ENCODE data around the gene KRTAP5-2.
"Not testable (repeated sequence)": the region's sequence is repeated elsewhere in the genome, so short reads cannot be mapped to it uniquely, and the experiment has no call there.

The KRTAP5-2 gene

GRCh38 chr11:1628506-1629325, 30.6 kb upstream of the KRTAP5-2 start:
- DNase-seq = peak; percentile 73

DNA sequence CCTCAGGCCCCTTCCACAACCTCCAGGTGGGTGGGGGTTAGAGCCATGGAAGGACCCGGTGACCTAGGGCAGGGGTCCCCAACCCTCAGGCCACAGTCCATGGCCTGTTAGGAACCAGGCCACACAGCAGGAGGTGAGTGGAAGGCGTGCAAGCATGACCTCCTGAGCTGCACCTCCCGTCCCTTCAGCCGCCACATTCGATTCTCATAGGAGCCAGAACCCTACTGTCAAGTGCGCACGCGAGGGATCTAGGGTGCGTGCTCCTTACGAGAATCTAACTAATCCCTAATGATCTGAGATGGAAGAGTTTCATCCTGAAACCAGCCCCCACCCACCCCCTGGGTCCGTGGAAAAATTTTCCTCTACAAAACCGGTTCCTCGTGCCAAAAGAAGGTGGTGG, 27.4 kb upstream of the KRTAP5-2 start:
- DNase-seq = no peak

DNA sequence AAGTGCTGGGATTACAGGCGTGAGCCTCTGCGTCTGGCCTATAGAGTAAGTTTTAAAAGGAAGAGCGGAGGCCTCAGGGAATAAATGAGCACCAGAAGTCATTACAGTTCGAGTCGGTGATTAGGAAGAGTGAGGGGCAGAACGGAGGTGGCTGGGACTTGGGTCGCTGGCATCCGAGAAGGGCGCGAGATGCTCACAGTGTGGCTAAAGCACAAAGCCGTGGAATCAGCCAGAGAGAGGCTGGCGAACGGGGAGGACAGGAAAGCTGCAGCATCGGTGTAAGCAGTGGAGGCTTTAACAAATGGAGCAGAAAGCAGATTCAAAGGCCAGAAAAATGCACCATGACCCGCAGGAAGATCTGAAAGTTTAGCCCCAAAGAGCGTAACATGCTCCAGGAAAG, 26.5 kb upstream of the KRTAP5-2 start:
- DNase-seq = no peak

DNA sequence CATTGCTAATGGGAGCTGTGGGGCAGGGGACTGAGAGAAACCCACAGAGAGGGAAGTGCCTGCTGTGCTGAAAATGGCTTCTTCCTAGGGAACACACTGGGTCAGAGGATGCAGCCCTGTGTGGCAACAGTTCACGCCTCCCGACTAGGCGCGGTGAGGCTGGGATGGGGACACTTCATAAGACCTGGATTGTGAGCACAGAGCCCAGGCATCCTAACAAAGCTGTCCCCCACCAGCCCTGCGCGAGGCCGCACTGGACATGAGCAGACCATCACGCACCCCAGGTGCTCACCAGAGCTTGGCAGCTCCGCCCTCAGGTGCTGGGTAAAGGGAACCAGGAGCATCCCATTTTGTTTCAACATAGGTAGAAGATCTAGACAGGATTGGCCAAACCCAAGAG, 25.6 kb upstream of the KRTAP5-2 start:
- no peak for DNase-seq

- no peak for DNase-seq
Measured at GRCh38 chr11:1622086-1622485, 24.0 kb upstream of the KRTAP5-2 start, which contains the start of gene KRTAP5-4. Gene KRTAP5-4 (minus strand): TSS chr11:1622138. CDS start chr11:1622093, 45 bp downstream.

- no peak for DNase-seq
Measured at GRCh38 chr11:1619449-1619848, 21.4 kb upstream of the KRTAP5-2 start.

- DNase-seq = no peak
Measured at GRCh38 chr11:1618231-1618630, 20.1 kb upstream of the KRTAP5-2 start.

DNA sequence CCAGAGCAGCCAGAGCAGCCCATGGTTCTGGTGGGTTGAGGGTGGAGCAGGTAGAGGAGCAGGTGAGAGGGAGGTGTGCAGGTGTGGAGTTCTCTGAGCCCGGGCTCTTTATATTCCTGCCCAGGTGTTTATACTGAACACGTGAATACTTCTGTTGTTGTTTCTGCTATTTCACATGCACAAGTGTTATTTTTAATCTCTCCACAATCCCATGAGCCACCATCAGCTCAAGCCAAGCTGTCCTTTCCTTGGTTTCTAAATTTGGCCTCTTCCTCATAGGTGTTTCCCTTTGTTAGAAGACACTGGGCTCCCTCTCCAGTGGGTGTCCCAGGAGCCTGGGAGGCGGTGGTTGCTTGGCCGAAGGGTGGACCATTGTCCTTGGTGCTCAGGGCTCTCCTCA, 10.3 kb upstream of the KRTAP5-2 start, which contains the start of gene KRTAP5-3:
KRTAP5-3 (minus strand) TSS at position 101 of the 400 bp plus-strand sequence; CDS start at position 23, 78 bp downstream.
- no peak for DNase-seq

DNA sequence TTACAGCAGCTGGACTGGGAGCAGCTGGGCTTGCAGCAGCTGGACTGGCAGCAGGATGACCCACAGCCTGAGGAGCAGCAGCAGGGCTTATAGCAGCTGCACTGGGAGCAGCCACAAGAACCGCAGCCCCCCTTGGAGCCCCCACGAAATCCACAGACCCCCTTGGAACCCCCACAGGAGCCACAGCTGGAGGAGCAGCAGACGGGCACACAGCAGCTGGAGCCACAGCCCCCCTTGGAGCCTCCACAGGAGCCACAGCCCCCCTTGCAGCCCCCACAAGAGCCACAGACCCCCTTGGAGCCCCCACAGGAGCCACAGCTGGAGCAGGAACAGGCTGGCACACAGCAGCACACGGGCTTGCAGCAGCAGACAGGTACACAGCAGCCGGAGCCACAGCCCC, 9.8 kb upstream of the KRTAP5-2 start:
- DNase-seq = not testable (repeated sequence)

DNA sequence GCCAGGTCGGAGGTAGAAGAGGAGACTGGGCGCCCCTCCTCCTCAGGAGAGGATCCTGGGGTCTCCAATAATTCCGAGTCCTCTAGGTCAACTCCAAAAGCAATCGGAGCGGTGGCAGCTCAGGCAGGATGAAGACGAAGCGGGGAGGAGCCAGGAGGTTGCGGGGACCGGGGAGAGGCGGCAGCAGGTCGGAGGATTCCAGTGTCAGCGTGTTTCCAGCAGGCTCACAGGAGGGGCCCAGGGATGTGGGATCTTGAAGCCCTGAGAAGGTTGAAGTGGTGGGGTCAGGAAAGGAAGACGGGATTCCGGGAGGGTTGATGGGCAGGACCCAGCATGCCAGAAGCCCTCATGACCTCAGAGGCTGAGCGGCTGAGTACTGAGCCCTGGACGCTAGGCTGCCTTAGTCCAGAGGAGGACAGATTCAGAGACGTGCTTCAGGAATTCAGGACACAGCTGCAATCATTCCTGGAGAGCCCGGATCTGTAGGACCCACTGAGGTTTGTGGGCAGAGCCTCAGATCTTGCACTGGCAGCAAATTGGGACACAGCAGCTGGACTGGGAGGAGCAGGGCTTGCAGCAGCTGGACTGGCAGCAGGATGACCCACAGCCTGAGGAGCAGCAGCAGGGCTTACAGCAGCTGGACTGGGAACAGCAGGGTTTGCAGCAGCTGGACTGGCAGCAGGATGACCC, 9.2 kb upstream of the KRTAP5-2 start:
- DNase-seq = not testable (repeated sequence)

DNA sequence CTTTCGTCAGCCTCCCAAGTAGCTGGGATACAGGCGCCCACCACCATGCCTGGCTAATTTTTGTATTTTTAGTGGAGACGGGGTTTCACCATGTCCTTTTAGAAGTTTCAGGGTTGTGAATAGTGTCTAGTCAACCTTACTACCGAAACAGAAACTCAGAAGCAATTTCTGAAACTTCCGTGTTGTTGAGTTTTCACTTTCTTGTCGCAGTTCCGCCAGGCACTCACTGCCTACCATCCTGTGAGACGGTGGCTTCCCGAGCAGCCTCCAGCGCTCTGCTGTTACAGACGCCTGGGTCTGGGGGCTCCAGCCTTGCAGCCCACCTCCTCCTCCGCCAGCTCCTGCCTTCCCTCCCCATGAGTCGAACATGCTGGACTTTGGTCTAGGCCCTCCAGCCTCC, 7.8 kb upstream of the KRTAP5-2 start:
- not testable (repeated sequence) for DNase-seq

DNA sequence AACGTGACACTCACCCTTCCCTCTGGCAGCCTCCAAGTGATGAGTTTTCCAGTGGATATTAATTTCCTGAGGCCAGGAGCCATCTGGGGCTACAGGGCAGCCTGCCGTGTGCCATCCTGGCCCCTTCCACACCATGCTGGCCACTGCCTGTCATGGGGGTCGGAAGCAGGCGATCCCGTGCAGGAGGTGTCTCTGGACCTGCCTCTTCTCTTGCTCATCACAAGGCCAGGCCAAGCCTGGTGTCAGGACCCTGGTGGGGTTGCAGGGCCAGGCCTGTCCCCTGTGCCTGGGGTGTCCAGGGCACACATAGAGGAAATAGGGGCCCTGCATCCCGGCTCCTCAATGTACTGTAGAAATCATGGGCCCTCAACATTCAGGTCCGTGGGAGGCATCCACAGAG, 6.6 kb upstream of the KRTAP5-2 start:
- no peak for DNase-seq

- DNase-seq = no peak
Measured at GRCh38 chr11:1604181-1604580, 6.1 kb upstream of the KRTAP5-2 start.

DNA sequence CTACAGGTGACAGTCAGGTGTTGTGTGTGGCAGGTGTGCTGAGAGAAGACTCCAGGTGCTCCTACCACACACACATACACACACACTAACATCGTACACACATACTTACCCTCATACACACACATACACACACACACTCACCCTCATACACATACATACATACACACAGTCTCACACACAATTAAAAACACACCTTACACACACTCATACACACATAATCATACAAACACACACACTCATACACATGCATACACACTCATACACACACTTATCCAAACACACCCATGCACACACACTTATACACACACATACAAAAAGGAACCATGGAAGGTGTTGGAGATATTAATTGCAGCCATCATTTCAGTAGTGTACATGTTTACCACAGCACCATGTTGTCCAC, 5.5 kb upstream of the KRTAP5-2 start:
- DNase-seq = no peak

- DNase-seq = not testable (repeated sequence)
Measured at GRCh38 chr11:1601663-1602062, 3.6 kb upstream of the KRTAP5-2 start.

- DNase-seq = no peak
Measured at GRCh38 chr11:1600626-1601025, 2.5 kb upstream of the KRTAP5-2 start.

GRCh38 chr11:1598816-1599215, 722 bp upstream of the KRTAP5-2 start:
- no peak for DNase-seq

GRCh38 chr11:1598406-1598805, 312 bp upstream of the KRTAP5-2 start:
- not testable (repeated sequence) for DNase-seq

GRCh38 chr11:1597331-1597993, 632 bp downstream of the KRTAP5-2 start:
- DNase-seq = no peak

DNA sequence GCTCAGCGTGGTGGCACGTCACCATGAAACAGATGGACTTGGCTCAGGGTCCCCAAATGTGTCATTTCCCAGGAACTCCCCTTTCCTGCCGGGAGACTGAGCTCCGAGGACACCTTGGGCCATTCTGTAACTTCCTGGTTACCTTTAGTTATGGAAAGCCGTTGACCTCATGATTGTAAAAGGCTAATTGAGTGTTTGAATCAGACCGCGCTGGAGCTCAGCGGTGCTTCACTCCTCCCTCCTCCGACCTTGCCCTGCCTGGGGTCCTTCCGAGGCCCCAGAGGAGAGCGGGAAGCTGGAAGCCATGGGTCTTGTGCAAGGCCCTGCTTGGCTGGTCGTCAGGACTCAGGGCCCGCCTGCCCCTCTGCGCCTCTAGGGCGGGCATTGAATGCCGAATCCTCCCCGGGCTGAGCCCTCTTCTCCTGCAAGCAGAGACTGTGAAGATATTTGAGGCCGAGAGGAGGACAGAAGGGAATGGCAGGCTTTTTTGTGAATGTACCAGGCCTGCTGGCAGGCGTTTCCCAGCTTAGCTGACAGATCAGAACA, 1.4 kb downstream of the KRTAP5-2 start:
- not testable (repeated sequence) for DNase-seq

DNA sequence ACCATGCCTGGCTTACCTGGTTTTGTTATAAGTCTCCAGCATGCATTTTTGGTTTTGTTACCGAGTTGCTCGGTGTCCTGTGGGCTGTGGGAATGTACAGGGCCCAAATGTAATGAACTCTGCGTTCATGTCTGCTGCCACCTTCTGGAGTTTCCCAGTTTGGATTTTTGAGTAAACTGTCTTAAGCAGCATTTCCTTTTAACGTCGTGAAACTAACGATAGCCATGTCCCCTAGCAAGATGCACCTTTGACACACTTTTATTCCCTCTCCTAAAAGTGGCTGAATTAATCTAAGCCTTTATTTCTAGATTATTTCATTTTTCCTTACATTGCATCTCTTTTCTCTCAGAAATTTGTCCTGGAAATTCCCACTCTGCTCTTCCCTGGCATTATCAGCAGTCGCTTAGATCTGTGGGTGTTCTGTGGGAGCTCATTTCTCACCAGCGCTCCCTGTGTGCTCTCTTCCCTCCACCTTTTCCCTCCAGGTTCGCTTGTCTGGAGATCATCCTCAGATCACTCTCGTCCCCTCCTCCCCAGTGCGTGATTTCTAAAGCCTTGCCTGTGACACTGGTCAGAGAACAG, 2.0 kb downstream of the KRTAP5-2 start:
- DNase-seq = not testable (repeated sequence)

- DNase-seq = no peak
Measured at GRCh38 chr11:1592628-1593027, 5.5 kb downstream of the KRTAP5-2 start.

- no peak for DNase-seq
Measured at GRCh38 chr11:1589996-1590395, 8.1 kb downstream of the KRTAP5-2 start.

Data from activated CD4-positive, CD25-positive, alpha-beta regulatory T cell treated with anti-CD3 and anti-CD28 coated beads, Interleukin-2, amount 50 U/mL, for 72 hours (primary cell).